HCT116 (cell line): ENCODE results near the gene WNT3A. TPM values are rescaled to one million over a fixed set of nuclear protein-coding genes. Genes with fewer than 3 reads are reported as not detected.

ENCODE experiments used
- ATAC-seq: fragments of 200-7000 bp; cut with Tn5 transposase; 2 replicates; pipeline ENCODE4 v1.9.1; 2020; ENCODE audit warnings: mild to moderate bottlenecking, moderate library complexity
- BruUV-seq: library from RNA; stranded (reverse); fragments of 400-500 nt; replicated peaks from 2 replicates; lab custom pipeline; 2021; lab: Mats Ljungman, UMichigan
- CTCF ChIA-PET: fragments of 300-600 bp; sonication (Branson Sonifier 250); formaldehyde crosslinking; loops from one replicate; lab custom pipeline; 2021; ENCODE audit warnings: antibody characterized with exemption; lab: Charles Lee
- POLR2A ChIA-PET: fragments of 300-600, 350-600 bp; sonication (Branson Sonifier 250); formaldehyde crosslinking; loops from one replicate; lab custom pipeline; 2021; ENCODE audit warnings: antibody characterized with exemption; lab: Charles Lee
- RAD21 ChIA-PET, 2 experiments: fragments of 300-600 bp; sonication (Branson Sonifier 250); formaldehyde crosslinking; loops; one replicate each; lab custom pipeline; 2023; ENCODE audit warnings: low total read pairs in 2 of 2; ENCODE audit not compliant: uncharacterized antibody in 2 of 2, unreplicated experiment in 2 of 2, low non-redundant PET in 1 of 2; lab: Charles Lee
- DNase-seq: peaks from one replicate; pipeline ENCODE4 v3.0.0-alpha.2; 2010; ENCODE audit warnings: low read depth, low spot score
- H2AFZ ChIP-seq: fragments of 200-600 bp; shearing (Covaris generic), sonication (generic); 2 replicates; pipeline ENCODE4 v1.6.1; 2017; ENCODE audit warnings: low read depth, mixed run types, mixed read lengths, antibody characterized with exemption, low read length; ENCODE audit not compliant: poor library complexity, severe bottlenecking
- H3K27ac ChIP-seq: 2 replicates; pipeline ENCODE4 v1.5.1; 2012; ENCODE audit warnings: low read depth, low read length
- H3K27me3 ChIP-seq: fragments of 200-600 bp; sonication (generic); 2 replicates; pipeline ENCODE4 v1.6.1; 2016; ENCODE audit warnings: mixed run types, low read length, mixed read lengths; ENCODE audit not compliant: insufficient read depth
- H3K36me3 ChIP-seq, 2 experiments: fragments of 200-500 bp in 1 of 2; fragments of 200-600 bp in 1 of 2; sonication (Bioruptor generic) in 1 of 2; sonication (generic) in 1 of 2; 2 replicates each; pipeline versions ENCODE4 v1.5.1 to v1.6.1; 2014 to 2016; ENCODE audit warnings: low read length in 2 of 2, inconsistent platforms in 1 of 2, mixed read lengths in 1 of 2, mixed run types in 1 of 2; ENCODE audit not compliant: insufficient read depth in 2 of 2, control insufficient read depth in 1 of 2
- H3K4me1 ChIP-seq, 2 experiments: fragments of 200-600 bp in 1 of 2; sonication (generic) in 1 of 2; 2 replicates each; pipeline versions ENCODE4 v1.5.1 to v1.6.1; 2012 to 2017; ENCODE audit warnings: low read length in 2 of 2, inconsistent platforms in 1 of 2, mild to moderate bottlenecking in 1 of 2, mixed read lengths in 1 of 2, mixed run types in 1 of 2, moderate library complexity in 1 of 2; ENCODE audit not compliant: insufficient read depth in 2 of 2, control insufficient read depth in 1 of 2
- H3K4me2 ChIP-seq: fragments of 200-600 bp; sonication (generic); 2 replicates; pipeline ENCODE4 v1.6.1; 2017; ENCODE audit warnings: mixed run types, low read length, mixed read lengths
- H3K4me3 ChIP-seq, 2 experiments: fragments of 200-600 bp in 1 of 2; sonication (generic) in 1 of 2; replicated peaks in 1 of 2; 2 replicates each; pipeline ENCODE4 v1.5.1; 2011 to 2016; ENCODE audit warnings: low read length in 2 of 2, control low read depth in 1 of 2, low read depth in 1 of 2, mild to moderate bottlenecking in 1 of 2, mixed read lengths in 1 of 2, mixed run types in 1 of 2
- H3K79me2 ChIP-seq: fragments of 200-600 bp; sonication (generic); 2 replicates; pipeline ENCODE4 v1.6.1; 2017; ENCODE audit warnings: mild to moderate bottlenecking, mixed run types, low read length, moderate library complexity, mixed read lengths; ENCODE audit not compliant: insufficient read depth
- H3K9ac ChIP-seq: fragments of 200-600 bp; sonication (generic); 2 replicates; pipeline ENCODE4 v1.6.1; 2016; ENCODE audit warnings: low read length, mixed read lengths
- H3K9me2 ChIP-seq: fragments of 200-600 bp; sonication (generic), shearing (Covaris generic); 2 replicates; pipeline ENCODE4 v1.6.1; 2017; ENCODE audit warnings: mixed run types, mild to moderate bottlenecking, moderate library complexity; ENCODE audit not compliant: insufficient read depth
- H3K9me3 ChIP-seq, 2 experiments: fragments of 200-500 bp in 1 of 2; fragments of 200-600 bp in 1 of 2; sonication (Bioruptor generic) in 1 of 2; sonication (generic) in 1 of 2; 2 replicates each; pipeline ENCODE4 v1.6.1; 2014 to 2017; ENCODE audit warnings: low read length in 2 of 2, mixed read lengths in 2 of 2, inconsistent platforms in 1 of 2, low read depth in 1 of 2, mild to moderate bottlenecking in 1 of 2, mixed run types in 1 of 2, moderate library complexity in 1 of 2; ENCODE audit not compliant: control insufficient read depth in 1 of 2, insufficient read depth in 1 of 2
- H4K20me1 ChIP-seq: fragments of 200-600 bp; sonication (generic), shearing (Covaris generic); 2 replicates; pipeline ENCODE4 v1.6.1; 2017; ENCODE audit warnings: mixed run types, mild to moderate bottlenecking, moderate library complexity; ENCODE audit not compliant: insufficient read depth
- CBX3 ChIP-seq: IDR thresholded peaks from 2 replicates; pipeline ENCODE4 v1.6.1; 2012; ENCODE audit warnings: low read depth
- EZH2 ChIP-seq: fragments of 200-600 bp; sonication (generic); IDR thresholded peaks from 2 replicates; pipeline ENCODE4 v1.6.1; 2017; ENCODE audit warnings: antibody characterized with exemption, mixed run types
- FOSL1 ChIP-seq: IDR thresholded peaks from 2 replicates; pipeline ENCODE4 v1.6.1; 2012; ENCODE audit warnings: low read depth
- POLR2AphosphoS5 ChIP-seq: IDR thresholded peaks from 2 replicates; pipeline ENCODE4 v1.6.1; 2011; ENCODE audit warnings: mild to moderate bottlenecking, low read depth, low read length, moderate library complexity
- SIN3A ChIP-seq: IDR thresholded peaks from 2 replicates; pipeline ENCODE4 v1.6.1; 2012; ENCODE audit warnings: low read depth
- SP1 ChIP-seq: IDR thresholded peaks from 2 replicates; pipeline ENCODE4 v1.6.1; 2012; ENCODE audit warnings: low read depth
- TCF7L2 ChIP-seq: IDR thresholded peaks from 2 replicates; pipeline ENCODE4 v1.7.0; 2011; ENCODE audit warnings: borderline replicate concordance, inconsistent platforms; ENCODE audit not compliant: insufficient read depth, insufficient read length; ENCODE audit errors: extremely low read depth
- YY1 ChIP-seq: IDR thresholded peaks from 2 replicates; pipeline ENCODE4 v1.6.1; 2011; ENCODE audit warnings: low read length, low read depth, moderate library complexity, mild to moderate bottlenecking; ENCODE audit not compliant: insufficient replicate concordance; ENCODE audit errors: extremely low read depth
- ZFX ChIP-seq: fragments of 450-650 bp; IDR thresholded peaks from 2 replicates; pipeline ENCODE4 v1.6.1; 2017
- intact Hi-C: fragments of 100-400 bp; cut with micrococcal nuclease; formaldehyde crosslinking; loops from 2 replicates; pipeline ENCODE4 v1.10.0; 2022
- total RNA-seq: library from RNA; stranded (reverse); gene quantifications from one replicate; pipeline ENCODE4 v1.2.1, GENCODE V29; 2021; ENCODE audit not compliant: unreplicated experiment
- TF ChIP-seq, protein P1 (sequence below), 3 experiments: fragments of 200-600 bp in 1 of 3; sonication (generic) in 1 of 3; IDR thresholded peaks in 2 of 3; conservative IDR thresholded peaks in 1 of 3; 2 replicates each; pipeline ENCODE4 v1.5.1; 2012 to 2017; ENCODE audit warnings: low read depth in 2 of 3, low read length in 2 of 3, antibody characterized with exemption in 1 of 3, borderline replicate concordance in 1 of 3, control low read depth in 1 of 3, mild to moderate bottlenecking in 1 of 3, mixed read lengths in 1 of 3, mixed run types in 1 of 3, moderate library complexity in 1 of 3; ENCODE audit not compliant: insufficient read depth in 1 of 3
- TF ChIP-seq, protein P2 (sequence below): IDR thresholded peaks from 2 replicates; pipeline ENCODE4 v1.6.1; 2012
- TF ChIP-seq, protein P3 (sequence below): IDR thresholded peaks from 2 replicates; pipeline ENCODE4 v1.6.1; 2012; ENCODE audit warnings: low read depth

WNT3A gene
- total RNA-seq, 1 experiment from 2014 or later = 3.7 TPM

DNA sequence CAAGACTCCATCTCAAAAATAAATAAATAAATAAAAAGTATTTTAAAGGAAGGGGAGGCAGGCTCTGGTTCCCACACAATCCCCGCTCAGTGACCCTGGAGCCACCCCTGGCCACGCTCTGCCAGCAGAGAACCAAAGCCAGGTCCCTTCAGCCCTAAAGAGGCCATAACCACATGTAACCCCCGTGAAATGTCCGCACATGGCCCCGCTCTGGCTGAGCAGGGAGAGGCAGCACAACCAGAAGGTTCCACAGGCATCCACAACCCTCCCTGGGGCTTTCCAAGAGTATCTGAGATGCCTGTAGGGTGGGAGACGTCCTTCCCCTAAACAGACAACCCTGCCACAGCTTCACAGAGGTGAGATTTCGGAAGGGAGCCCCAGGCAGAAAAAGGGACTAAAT is 74.3 kb downstream of the WNT3A start (continued):
- TF ChIP-seq, protein P1, sequence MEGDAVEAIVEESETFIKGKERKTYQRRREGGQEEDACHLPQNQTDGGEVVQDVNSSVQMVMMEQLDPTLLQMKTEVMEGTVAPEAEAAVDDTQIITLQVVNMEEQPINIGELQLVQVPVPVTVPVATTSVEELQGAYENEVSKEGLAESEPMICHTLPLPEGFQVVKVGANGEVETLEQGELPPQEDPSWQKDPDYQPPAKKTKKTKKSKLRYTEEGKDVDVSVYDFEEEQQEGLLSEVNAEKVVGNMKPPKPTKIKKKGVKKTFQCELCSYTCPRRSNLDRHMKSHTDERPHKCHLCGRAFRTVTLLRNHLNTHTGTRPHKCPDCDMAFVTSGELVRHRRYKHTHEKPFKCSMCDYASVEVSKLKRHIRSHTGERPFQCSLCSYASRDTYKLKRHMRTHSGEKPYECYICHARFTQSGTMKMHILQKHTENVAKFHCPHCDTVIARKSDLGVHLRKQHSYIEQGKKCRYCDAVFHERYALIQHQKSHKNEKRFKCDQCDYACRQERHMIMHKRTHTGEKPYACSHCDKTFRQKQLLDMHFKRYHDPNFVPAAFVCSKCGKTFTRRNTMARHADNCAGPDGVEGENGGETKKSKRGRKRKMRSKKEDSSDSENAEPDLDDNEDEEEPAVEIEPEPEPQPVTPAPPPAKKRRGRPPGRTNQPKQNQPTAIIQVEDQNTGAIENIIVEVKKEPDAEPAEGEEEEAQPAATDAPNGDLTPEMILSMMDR (IDR thresholded peaks at IDR 0.05 in 2 of 3, conservative IDR thresholded peaks at IDR 0.05 in 1 of 3; ENCODE audit: borderline replicate concordance in 1 of 3, insufficient read depth in 1 of 3, low read depth in 2 of 3, low read length in 2 of 3) = no peak
- TF ChIP-seq, protein P2, sequence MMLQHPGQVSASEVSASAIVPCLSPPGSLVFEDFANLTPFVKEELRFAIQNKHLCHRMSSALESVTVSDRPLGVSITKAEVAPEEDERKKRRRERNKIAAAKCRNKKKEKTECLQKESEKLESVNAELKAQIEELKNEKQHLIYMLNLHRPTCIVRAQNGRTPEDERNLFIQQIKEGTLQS = no peak
- TF ChIP-seq, all 23 proteins: peak for 0

DNA sequence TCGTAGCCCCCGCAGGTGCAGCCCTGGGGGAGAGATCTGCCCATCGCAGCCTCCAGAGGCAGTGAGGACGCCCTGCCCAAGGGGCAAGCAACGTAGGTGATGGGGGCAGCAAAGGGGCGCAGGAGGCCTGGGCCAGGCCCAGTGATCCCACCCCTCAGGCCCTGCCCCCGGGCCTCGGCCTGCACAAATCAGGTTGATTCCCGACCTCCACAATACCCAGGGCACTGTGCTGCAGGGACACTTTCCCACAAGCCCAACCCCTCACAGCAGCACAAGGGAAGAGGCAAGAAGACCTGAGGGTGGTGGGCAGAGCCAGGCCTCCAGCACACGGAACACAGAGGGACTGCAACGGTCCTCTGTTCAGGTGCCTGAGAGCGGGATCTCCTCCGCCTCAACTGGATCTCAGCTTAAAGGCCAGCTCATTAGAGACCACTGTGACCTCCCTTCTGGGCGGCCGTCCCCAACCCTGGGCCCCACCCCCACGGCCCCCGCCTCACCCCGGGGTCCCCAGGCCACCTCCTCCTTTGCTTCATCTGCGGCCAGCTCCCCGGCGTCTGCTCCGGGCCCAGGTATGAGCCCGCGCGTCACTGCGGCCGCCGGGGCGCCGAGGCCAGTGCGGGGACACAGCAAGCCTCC is 74.9 kb downstream of the WNT3A start:
- Histone ChIP-seq H3K4me2 (peak overlapping the region; percentile 96), H3K9me2 (no peaks in the 10 kb centered on the region), H4K20me1 (peaks cover 20% of the 10 kb centered on the region), H3K27ac (peak overlapping the region; percentile 92), H3K36me3 (peaks cover 0 to 19% of the 10 kb centered on the region in 2 experiments; a peak in 1 of 4 replicates), H3K4me3 (peak overlapping the region; percentile 94 to 99), H3K79me2 (peaks cover 74% of the 10 kb centered on the region), H3K4me1 (peaks cover 8 to 37% of the 10 kb centered on the region in 2 experiments; a peak in 3 of 4 replicates), H3K9ac (peak overlapping the region; percentile 100), H3K9me3 (no peaks in the 10 kb centered on the region), H2AFZ (no peak overlapping the region), H3K27me3 (no peaks in the 10 kb centered on the region)
- intact Hi-C loops = no loop called here
- POLR2A ChIA-PET = interaction anchor here (0.7 to 1.2 kb wide), 6 partner anchors 9 to 82 kb away, joined by 3 to 4 read pairs (median 3); no protein-coding TSS in a partner anchor
- BruUV-seq = TSS peak; percentile 37
- RAD21 ChIA-PET = interaction anchor here (1.0 to 2.1 kb wide), 2 partner anchors 82 kb away, joined by 3 to 4 read pairs; no protein-coding TSS in a partner anchor
- peak; percentile 35 for ATAC-seq
- TF ChIP-seq SP1 (no peak), EZH2 (no peak), FOSL1 (no peak), SIN3A (no peak), ZFX (no peak), POLR2AphosphoS5 (no peak; the same call in 1 of the 2 replicates), CBX3 (no peak), TCF7L2 (no peak), YY1 (no peak)
- TF ChIP-seq, protein P3, sequence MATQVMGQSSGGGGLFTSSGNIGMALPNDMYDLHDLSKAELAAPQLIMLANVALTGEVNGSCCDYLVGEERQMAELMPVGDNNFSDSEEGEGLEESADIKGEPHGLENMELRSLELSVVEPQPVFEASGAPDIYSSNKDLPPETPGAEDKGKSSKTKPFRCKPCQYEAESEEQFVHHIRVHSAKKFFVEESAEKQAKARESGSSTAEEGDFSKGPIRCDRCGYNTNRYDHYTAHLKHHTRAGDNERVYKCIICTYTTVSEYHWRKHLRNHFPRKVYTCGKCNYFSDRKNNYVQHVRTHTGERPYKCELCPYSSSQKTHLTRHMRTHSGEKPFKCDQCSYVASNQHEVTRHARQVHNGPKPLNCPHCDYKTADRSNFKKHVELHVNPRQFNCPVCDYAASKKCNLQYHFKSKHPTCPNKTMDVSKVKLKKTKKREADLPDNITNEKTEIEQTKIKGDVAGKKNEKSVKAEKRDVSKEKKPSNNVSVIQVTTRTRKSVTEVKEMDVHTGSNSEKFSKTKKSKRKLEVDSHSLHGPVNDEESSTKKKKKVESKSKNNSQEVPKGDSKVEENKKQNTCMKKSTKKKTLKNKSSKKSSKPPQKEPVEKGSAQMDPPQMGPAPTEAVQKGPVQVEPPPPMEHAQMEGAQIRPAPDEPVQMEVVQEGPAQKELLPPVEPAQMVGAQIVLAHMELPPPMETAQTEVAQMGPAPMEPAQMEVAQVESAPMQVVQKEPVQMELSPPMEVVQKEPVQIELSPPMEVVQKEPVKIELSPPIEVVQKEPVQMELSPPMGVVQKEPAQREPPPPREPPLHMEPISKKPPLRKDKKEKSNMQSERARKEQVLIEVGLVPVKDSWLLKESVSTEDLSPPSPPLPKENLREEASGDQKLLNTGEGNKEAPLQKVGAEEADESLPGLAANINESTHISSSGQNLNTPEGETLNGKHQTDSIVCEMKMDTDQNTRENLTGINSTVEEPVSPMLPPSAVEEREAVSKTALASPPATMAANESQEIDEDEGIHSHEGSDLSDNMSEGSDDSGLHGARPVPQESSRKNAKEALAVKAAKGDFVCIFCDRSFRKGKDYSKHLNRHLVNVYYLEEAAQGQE = no peak
- TF ChIP-seq, protein P2 = no peak
- CTCF ChIA-PET = interaction anchor here (0.7 to 1.5 kb wide), 3 partner anchors 9 to 82 kb away, joined by 3 to 4 read pairs (median 4); no protein-coding TSS in a partner anchor
- no peak for DNase-seq
